ENCODE measurements around the gene FAM83G.
"Not testable (repeated sequence)": the region's sequence is repeated elsewhere in the genome, so short reads cannot be mapped to it uniquely, and the experiment has no call there.

FAM83G gene

DNA sequence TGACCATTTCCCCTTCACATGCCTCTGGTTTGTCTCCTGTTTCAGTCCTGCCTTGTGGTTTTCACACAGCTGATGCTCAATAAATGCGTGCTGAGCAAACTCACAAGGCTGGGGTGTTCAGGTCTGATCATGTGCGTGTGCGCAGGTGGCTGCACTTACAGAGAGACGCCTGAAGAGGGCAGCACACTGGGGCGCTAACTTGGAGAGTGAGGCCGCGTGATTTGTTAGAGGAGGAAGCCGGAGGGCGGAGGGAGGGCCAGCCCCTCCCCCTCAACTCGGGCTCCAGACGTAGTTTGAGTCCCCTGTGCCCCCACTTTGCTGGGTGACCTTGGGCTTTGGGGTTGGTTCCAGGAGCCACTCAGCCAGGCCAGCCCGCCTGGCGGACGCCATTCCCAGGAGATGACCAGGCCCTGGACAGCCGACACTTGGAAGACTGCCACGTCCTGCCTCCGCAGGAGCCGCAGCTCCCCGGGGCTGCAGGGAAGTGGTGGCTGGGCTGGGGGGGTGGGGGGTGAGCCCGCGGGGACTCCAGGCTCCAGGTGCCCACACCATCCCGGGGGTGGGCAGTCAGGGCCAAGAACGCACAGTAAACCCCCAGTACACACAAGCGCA is 27.9 kb upstream of the FAM83G start:
- not testable (repeated sequence) for H3K9me3 Mint-ChIP-seq; H3K27me3 Mint-ChIP-seq (ENCODE audit: low read depth); H3K36me3 Mint-ChIP-seq (ENCODE audit: low read depth); H3K27ac Mint-ChIP-seq; H3K4me1 Mint-ChIP-seq; H3K4me3 Mint-ChIP-seq

DNA sequence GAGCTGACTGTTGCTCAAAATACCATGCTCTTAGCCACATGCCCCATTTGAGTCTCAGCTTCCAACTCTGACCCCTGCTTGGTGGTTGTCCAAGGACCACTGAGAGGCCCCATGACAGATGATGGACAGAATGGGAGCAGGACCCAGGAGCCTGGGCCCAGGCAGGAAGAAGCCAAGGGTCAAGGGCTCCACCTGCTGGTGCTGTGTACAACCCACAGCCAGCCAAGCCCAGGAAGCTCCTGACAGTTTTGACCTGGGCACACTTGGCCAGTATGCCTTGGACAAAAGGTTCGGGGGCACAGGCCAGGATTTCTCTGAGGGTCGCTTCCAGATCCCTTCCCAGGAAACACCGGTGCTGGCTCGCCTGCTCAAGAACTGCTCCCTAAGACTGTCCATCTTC is 27.2 kb upstream of the FAM83G start:
- H3K36me3 Mint-ChIP-seq (ENCODE audit: low read depth), result not testable (repeated sequence)
- TF ChIP-seq, protein P1, sequence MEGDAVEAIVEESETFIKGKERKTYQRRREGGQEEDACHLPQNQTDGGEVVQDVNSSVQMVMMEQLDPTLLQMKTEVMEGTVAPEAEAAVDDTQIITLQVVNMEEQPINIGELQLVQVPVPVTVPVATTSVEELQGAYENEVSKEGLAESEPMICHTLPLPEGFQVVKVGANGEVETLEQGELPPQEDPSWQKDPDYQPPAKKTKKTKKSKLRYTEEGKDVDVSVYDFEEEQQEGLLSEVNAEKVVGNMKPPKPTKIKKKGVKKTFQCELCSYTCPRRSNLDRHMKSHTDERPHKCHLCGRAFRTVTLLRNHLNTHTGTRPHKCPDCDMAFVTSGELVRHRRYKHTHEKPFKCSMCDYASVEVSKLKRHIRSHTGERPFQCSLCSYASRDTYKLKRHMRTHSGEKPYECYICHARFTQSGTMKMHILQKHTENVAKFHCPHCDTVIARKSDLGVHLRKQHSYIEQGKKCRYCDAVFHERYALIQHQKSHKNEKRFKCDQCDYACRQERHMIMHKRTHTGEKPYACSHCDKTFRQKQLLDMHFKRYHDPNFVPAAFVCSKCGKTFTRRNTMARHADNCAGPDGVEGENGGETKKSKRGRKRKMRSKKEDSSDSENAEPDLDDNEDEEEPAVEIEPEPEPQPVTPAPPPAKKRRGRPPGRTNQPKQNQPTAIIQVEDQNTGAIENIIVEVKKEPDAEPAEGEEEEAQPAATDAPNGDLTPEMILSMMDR (IDR thresholded peaks at IDR 0.05; ENCODE audit: unreplicated experiment in 3 of 3), result peak in 2 of 3 experiments; percentile 26 to 43

DNA sequence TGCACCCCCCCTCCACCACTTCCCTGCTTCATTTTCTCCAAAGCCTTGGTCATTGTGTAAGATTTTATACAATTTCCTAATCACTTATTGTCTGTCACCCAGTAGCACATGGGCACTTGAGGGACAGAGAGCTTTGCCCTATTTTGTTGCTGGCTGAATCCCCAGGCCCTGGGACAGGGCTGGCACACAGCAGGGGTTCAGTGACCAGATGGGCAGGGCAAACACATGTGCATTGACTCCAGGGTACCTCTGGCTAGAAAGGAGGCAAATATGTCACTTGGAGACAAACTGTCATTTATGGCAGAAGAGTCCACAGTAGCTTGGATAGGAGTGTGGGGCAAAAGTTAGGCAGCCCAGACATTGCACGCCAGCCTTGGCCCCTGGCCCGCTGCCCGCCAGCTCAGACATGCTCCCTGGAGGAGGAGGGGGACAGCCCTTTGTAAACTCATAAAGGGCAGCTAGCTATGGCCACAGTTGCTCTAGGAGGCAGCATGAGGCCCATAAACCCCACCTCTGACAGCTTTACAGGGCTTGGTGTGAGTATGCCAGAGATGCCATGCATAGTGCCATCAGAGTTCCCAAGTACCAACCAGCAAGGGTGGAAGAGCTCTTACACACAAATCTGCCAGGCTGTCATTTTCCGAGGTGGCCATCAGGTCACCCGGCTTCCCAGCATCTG is 26.3 kb upstream of the FAM83G start:
- not testable (repeated sequence) for H3K4me1 Mint-ChIP-seq; H3K36me3 Mint-ChIP-seq (ENCODE audit: low read depth); H3K9me3 Mint-ChIP-seq; H3K27ac Mint-ChIP-seq; H3K4me3 Mint-ChIP-seq; H3K27me3 Mint-ChIP-seq (ENCODE audit: low read depth)

More for the DNA sequence above, 27.2 kb upstream of the FAM83G start:
- not testable (repeated sequence) for H3K4me1 Mint-ChIP-seq; H3K27me3 Mint-ChIP-seq (ENCODE audit: low read depth); H3K27ac Mint-ChIP-seq; H3K9me3 Mint-ChIP-seq; H3K4me3 Mint-ChIP-seq

DNA sequence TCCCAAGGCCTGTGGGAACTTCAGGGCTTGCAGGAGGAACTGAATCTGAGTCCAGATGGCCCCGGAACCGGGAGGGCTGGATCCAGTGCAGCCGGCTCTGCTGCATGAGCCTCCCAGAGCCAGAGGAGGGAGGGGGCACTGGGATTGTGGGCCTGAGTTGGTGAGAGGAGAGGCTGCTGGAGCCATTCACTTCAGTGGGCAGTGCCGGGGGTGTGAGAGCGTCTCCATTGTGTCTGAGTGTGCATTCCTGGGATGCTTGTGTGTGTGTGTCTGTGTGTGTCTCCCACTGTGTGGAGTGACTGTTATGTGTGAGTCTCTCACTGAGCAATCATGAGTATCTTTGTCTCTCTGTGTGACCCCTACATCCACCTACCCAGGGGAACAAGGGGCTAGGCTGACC is 25.2 kb upstream of the FAM83G start:
- H3K36me3 Mint-ChIP-seq (ENCODE audit: low read depth); H3K4me1 Mint-ChIP-seq; H3K4me3 Mint-ChIP-seq; H3K9me3 Mint-ChIP-seq; H3K27me3 Mint-ChIP-seq (ENCODE audit: low read depth): not testable (repeated sequence)
- peak overlapping the region in 2 of 3 experiments; percentile 60 to 61 for H3K27ac Mint-ChIP-seq

DNA sequence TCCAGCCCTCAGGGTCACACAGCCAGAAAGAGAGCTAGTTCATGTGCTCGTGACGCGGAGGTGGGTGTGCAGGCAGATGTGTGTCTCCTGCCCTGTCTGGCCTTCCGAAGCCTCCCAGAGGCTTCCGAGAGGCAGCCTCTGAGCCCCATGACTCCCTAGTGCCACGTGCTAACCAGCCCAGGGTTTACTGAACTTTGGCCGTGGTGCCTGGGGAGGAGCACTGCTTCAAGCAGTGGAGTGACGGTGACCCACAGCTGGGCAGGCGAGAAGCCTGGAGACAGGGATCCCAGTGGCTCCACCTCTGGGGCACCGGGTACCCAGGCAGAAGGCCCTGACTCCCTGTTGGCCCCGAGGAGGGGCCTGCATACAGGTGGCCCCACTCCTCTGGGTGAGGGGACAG is 24.1 kb upstream of the FAM83G start:
- not testable (repeated sequence) for H3K27ac Mint-ChIP-seq; H3K36me3 Mint-ChIP-seq (ENCODE audit: low read depth); H3K27me3 Mint-ChIP-seq (ENCODE audit: low read depth); H3K4me3 Mint-ChIP-seq; H3K4me1 Mint-ChIP-seq; H3K9me3 Mint-ChIP-seq

DNA sequence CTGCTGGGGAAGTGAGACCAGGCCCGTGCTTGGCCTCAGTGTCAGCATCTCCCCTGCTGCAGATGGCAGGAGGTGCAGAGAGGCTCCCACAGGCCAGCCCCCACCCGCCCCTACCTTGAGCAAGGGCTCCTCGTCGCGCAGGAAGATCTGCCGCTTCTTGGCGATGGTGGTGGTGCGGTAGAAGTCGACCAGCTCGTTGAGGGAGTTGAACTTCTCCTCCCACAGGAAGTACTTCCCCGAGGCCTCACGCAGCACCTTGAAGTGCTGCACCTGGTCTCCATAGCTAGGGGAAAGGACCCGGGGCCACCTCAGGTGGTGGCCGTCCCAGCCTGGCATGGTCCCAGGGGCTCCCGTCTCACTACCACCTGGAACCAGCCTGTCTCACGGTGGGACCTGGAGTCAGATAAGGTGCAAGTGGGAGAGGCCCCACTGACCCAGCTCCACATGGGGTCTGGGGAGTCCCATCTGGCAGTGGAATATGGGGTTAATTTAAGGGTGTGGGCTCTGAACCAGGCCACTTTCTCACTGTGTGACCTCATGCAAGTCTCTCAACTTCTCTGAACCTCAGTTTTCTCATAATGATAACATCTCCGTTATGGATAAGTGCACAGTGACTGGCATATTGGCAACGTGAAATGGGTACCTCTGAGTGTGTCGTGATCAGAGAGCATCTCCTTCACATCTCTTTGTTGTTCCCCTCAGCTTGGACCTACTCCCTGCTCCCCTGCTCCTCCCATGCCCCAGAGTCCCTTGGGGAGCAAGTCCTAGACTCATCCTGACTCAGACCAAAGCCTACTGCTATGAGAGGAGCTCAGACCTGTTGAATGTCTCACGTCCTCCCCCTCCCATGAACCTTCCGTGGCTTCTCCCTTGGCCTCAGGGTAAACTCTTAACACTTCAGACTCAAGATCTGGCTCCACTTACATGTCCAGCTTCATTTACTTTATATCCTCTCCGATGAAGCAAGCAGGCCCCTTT is 19.8 kb upstream of the FAM83G start:
- Mint-ChIP-seq H3K36me3 (ENCODE audit: low read depth) (no peaks in the 10 kb centered on the region), H3K27me3 (ENCODE audit: low read depth) (no peaks in the 10 kb centered on the region), H3K4me3 (no peak overlapping the region), H3K27ac (peak overlapping the region in 1 of 3 experiments; percentile 5), H3K9me3 (no peaks in the 10 kb centered on the region), H3K4me1 (no peaks in the 10 kb centered on the region)
- TF ChIP-seq, protein P1 (IDR thresholded peaks at IDR 0.05; ENCODE audit: unreplicated experiment in 3 of 3), result no peak

DNA sequence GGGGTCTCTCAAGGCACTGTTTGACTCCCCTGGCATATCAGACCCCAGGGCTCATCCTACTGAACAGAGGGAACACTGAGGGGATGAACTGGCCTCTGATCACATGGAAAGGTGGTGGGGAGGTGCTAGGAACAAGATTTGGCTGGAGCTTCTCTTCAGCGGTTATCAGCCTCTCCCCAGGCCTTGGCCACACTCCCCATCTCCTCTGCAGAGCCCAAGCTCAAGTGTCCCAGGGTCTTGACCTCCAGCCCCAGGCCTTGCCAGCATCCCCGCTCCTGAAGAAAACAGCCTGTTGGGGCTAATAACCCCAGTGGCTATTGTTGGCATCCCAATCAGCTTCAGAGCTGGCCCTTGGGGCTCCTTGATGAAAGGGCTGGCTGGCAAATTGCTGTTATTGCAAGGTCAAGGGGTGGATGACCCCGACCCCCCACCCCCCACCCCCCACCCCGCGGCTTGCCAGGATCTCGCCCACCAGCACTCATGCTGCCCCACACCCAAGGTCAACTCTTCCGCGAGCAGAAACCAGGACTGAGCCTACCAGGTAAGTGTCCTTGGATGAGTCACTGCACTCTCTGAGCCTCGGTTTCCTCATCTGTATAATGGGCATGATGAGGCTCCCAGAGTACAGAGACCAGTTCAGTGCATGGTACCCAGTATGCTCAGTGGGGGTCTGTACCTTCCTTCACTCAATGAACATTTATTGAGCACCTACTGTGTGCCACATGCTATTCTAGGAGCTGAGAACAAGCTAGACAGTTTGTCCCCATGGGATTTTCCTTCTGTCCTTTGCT is 18.8 kb upstream of the FAM83G start:
- Mint-ChIP-seq H3K4me1 (peaks cover 6% of the 10 kb centered on the region), H3K27me3 (ENCODE audit: low read depth) (peaks cover 7% of the 10 kb centered on the region), H3K4me3 (no peak overlapping the region), H3K36me3 (ENCODE audit: low read depth) (no peaks in the 10 kb centered on the region), H3K27ac (no peak overlapping the region), H3K9me3 (no peaks in the 10 kb centered on the region)
- TF ChIP-seq, protein P1 (IDR thresholded peaks at IDR 0.05; ENCODE audit: unreplicated experiment in 3 of 3), result no peak
